HCT116 (cell line): Measurements from ENCODE around the gene LOXL1. TPM values are rescaled to one million over a fixed set of nuclear protein-coding genes. Genes with fewer than 3 reads are reported as not detected.

Experiments
- ATAC-seq: fragments of 200-7000 bp; cut with Tn5 transposase; 2 replicates; pipeline ENCODE4 v1.9.1; 2020; ENCODE audit warnings: mild to moderate bottlenecking, moderate library complexity
- BruUV-seq: library from RNA; stranded (reverse); fragments of 400-500 nt; replicated peaks from 2 replicates; lab custom pipeline; 2021; lab: Mats Ljungman, UMichigan
- CTCF ChIA-PET: fragments of 300-600 bp; sonication (Branson Sonifier 250); formaldehyde crosslinking; loops from one replicate; lab custom pipeline; 2021; ENCODE audit warnings: antibody characterized with exemption; lab: Charles Lee
- POLR2A ChIA-PET: fragments of 300-600, 350-600 bp; sonication (Branson Sonifier 250); formaldehyde crosslinking; loops from one replicate; lab custom pipeline; 2021; ENCODE audit warnings: antibody characterized with exemption; lab: Charles Lee
- RAD21 ChIA-PET, 2 experiments: fragments of 300-600 bp; sonication (Branson Sonifier 250); formaldehyde crosslinking; loops; one replicate each; lab custom pipeline; 2023; ENCODE audit warnings: low total read pairs in 2 of 2; ENCODE audit not compliant: uncharacterized antibody in 2 of 2, unreplicated experiment in 2 of 2, low non-redundant PET in 1 of 2; lab: Charles Lee
- DNase-seq: peaks from one replicate; pipeline ENCODE4 v3.0.0-alpha.2; 2010; ENCODE audit warnings: low read depth, low spot score
- H2AFZ ChIP-seq: fragments of 200-600 bp; shearing (Covaris generic), sonication (generic); 2 replicates; pipeline ENCODE4 v1.6.1; 2017; ENCODE audit warnings: low read depth, mixed run types, mixed read lengths, antibody characterized with exemption, low read length; ENCODE audit not compliant: poor library complexity, severe bottlenecking
- H3K27ac ChIP-seq: 2 replicates; pipeline ENCODE4 v1.5.1; 2012; ENCODE audit warnings: low read depth, low read length
- H3K27me3 ChIP-seq: fragments of 200-600 bp; sonication (generic); 2 replicates; pipeline ENCODE4 v1.6.1; 2016; ENCODE audit warnings: mixed run types, low read length, mixed read lengths; ENCODE audit not compliant: insufficient read depth
- H3K36me3 ChIP-seq, 2 experiments: fragments of 200-500 bp in 1 of 2; fragments of 200-600 bp in 1 of 2; sonication (Bioruptor generic) in 1 of 2; sonication (generic) in 1 of 2; 2 replicates each; pipeline versions ENCODE4 v1.5.1 to v1.6.1; 2014 to 2016; ENCODE audit warnings: low read length in 2 of 2, inconsistent platforms in 1 of 2, mixed read lengths in 1 of 2, mixed run types in 1 of 2; ENCODE audit not compliant: insufficient read depth in 2 of 2, control insufficient read depth in 1 of 2
- H3K4me1 ChIP-seq, 2 experiments: fragments of 200-600 bp in 1 of 2; sonication (generic) in 1 of 2; 2 replicates each; pipeline versions ENCODE4 v1.5.1 to v1.6.1; 2012 to 2017; ENCODE audit warnings: low read length in 2 of 2, inconsistent platforms in 1 of 2, mild to moderate bottlenecking in 1 of 2, mixed read lengths in 1 of 2, mixed run types in 1 of 2, moderate library complexity in 1 of 2; ENCODE audit not compliant: insufficient read depth in 2 of 2, control insufficient read depth in 1 of 2
- H3K4me2 ChIP-seq: fragments of 200-600 bp; sonication (generic); 2 replicates; pipeline ENCODE4 v1.6.1; 2017; ENCODE audit warnings: mixed run types, low read length, mixed read lengths
- H3K4me3 ChIP-seq, 2 experiments: fragments of 200-600 bp in 1 of 2; sonication (generic) in 1 of 2; replicated peaks in 1 of 2; 2 replicates each; pipeline ENCODE4 v1.5.1; 2011 to 2016; ENCODE audit warnings: low read length in 2 of 2, control low read depth in 1 of 2, low read depth in 1 of 2, mild to moderate bottlenecking in 1 of 2, mixed read lengths in 1 of 2, mixed run types in 1 of 2
- H3K79me2 ChIP-seq: fragments of 200-600 bp; sonication (generic); 2 replicates; pipeline ENCODE4 v1.6.1; 2017; ENCODE audit warnings: mild to moderate bottlenecking, mixed run types, low read length, moderate library complexity, mixed read lengths; ENCODE audit not compliant: insufficient read depth
- H3K9ac ChIP-seq: fragments of 200-600 bp; sonication (generic); 2 replicates; pipeline ENCODE4 v1.6.1; 2016; ENCODE audit warnings: low read length, mixed read lengths
- H3K9me2 ChIP-seq: fragments of 200-600 bp; sonication (generic), shearing (Covaris generic); 2 replicates; pipeline ENCODE4 v1.6.1; 2017; ENCODE audit warnings: mixed run types, mild to moderate bottlenecking, moderate library complexity; ENCODE audit not compliant: insufficient read depth
- H3K9me3 ChIP-seq, 2 experiments: fragments of 200-500 bp in 1 of 2; fragments of 200-600 bp in 1 of 2; sonication (Bioruptor generic) in 1 of 2; sonication (generic) in 1 of 2; 2 replicates each; pipeline ENCODE4 v1.6.1; 2014 to 2017; ENCODE audit warnings: low read length in 2 of 2, mixed read lengths in 2 of 2, inconsistent platforms in 1 of 2, low read depth in 1 of 2, mild to moderate bottlenecking in 1 of 2, mixed run types in 1 of 2, moderate library complexity in 1 of 2; ENCODE audit not compliant: control insufficient read depth in 1 of 2, insufficient read depth in 1 of 2
- H4K20me1 ChIP-seq: fragments of 200-600 bp; sonication (generic), shearing (Covaris generic); 2 replicates; pipeline ENCODE4 v1.6.1; 2017; ENCODE audit warnings: mixed run types, mild to moderate bottlenecking, moderate library complexity; ENCODE audit not compliant: insufficient read depth
- EZH2phosphoT487 ChIP-seq: fragments of 200-600 bp; IDR thresholded peaks from 2 replicates; pipeline ENCODE4 v1.6.1; 2018; ENCODE audit warnings: antibody characterized with exemption, borderline replicate concordance
- JUND ChIP-seq: IDR thresholded peaks from 2 replicates; pipeline ENCODE4 v1.6.1; 2012
- SP1 ChIP-seq: IDR thresholded peaks from 2 replicates; pipeline ENCODE4 v1.6.1; 2012; ENCODE audit warnings: low read depth
- TCF7L2 ChIP-seq: IDR thresholded peaks from 2 replicates; pipeline ENCODE4 v1.7.0; 2011; ENCODE audit warnings: borderline replicate concordance, inconsistent platforms; ENCODE audit not compliant: insufficient read depth, insufficient read length; ENCODE audit errors: extremely low read depth
- intact Hi-C: fragments of 100-400 bp; cut with micrococcal nuclease; formaldehyde crosslinking; loops from 2 replicates; pipeline ENCODE4 v1.10.0; 2022
- total RNA-seq: library from RNA; stranded (reverse); gene quantifications from one replicate; pipeline ENCODE4 v1.2.1, GENCODE V29; 2021; ENCODE audit not compliant: unreplicated experiment
- TF ChIP-seq, protein P1 (sequence below), 3 experiments: fragments of 200-600 bp in 1 of 3; sonication (generic) in 1 of 3; IDR thresholded peaks in 2 of 3; conservative IDR thresholded peaks in 1 of 3; 2 replicates each; pipeline ENCODE4 v1.5.1; 2012 to 2017; ENCODE audit warnings: low read depth in 2 of 3, low read length in 2 of 3, antibody characterized with exemption in 1 of 3, borderline replicate concordance in 1 of 3, control low read depth in 1 of 3, mild to moderate bottlenecking in 1 of 3, mixed read lengths in 1 of 3, mixed run types in 1 of 3, moderate library complexity in 1 of 3; ENCODE audit not compliant: insufficient read depth in 1 of 3

LOXL1 gene
- total RNA-seq, 1 experiment from 2014 or later = 14.9 TPM

DNA sequence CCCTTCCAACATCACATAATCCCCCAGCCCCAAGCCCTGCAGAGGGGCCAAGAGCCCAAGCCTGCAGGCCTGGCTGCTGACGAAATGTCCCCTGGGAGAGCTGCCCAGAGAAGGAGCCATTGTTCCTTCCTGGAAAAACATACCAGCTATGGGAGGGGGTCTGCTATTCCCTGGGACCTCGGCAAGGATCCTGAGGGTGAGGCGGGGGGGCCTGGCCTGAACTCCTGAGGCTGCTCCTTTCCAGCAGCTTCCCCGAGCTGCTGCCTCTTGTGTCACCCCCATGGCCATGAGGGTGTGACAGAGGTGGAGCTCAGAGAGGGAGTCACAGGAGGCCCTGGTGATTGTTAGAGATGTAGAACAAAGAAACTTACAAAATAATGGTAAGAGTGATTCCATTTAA is 12.9 kb downstream of the LOXL1 start:
- no peaks in the 10 kb centered on the region for H3K9me2 ChIP-seq
- no peak for ATAC-seq
- ChIA-PET POLR2A (no interaction called here), RAD21 (no interaction called here), CTCF (interaction anchor here (1.6 kb wide), 1 partner anchor 12 kb away, joined by 7 read pairs; no protein-coding TSS in a partner anchor)
- no peak overlapping the region for H3K27ac ChIP-seq
- H3K9ac ChIP-seq = no peak overlapping the region
- TF ChIP-seq EZH2phosphoT487 (no peak), SP1 (no peak), TCF7L2 (no peak), JUND (no peak)
- TF ChIP-seq, protein P1, sequence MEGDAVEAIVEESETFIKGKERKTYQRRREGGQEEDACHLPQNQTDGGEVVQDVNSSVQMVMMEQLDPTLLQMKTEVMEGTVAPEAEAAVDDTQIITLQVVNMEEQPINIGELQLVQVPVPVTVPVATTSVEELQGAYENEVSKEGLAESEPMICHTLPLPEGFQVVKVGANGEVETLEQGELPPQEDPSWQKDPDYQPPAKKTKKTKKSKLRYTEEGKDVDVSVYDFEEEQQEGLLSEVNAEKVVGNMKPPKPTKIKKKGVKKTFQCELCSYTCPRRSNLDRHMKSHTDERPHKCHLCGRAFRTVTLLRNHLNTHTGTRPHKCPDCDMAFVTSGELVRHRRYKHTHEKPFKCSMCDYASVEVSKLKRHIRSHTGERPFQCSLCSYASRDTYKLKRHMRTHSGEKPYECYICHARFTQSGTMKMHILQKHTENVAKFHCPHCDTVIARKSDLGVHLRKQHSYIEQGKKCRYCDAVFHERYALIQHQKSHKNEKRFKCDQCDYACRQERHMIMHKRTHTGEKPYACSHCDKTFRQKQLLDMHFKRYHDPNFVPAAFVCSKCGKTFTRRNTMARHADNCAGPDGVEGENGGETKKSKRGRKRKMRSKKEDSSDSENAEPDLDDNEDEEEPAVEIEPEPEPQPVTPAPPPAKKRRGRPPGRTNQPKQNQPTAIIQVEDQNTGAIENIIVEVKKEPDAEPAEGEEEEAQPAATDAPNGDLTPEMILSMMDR (IDR thresholded peaks at IDR 0.05 in 2 of 3, conservative IDR thresholded peaks at IDR 0.05 in 1 of 3; ENCODE audit: borderline replicate concordance in 1 of 3, insufficient read depth in 1 of 3, low read depth in 2 of 3, low read length in 2 of 3) = no peak
- H3K9me3 ChIP-seq = no peaks in the 10 kb centered on the region
- BruUV-seq = no TSS peak
- no peaks in the 10 kb centered on the region for H4K20me1 ChIP-seq
- H3K4me2 ChIP-seq = no peak overlapping the region
- H3K4me3 ChIP-seq = no peak overlapping the region
- no peak overlapping the region for H2AFZ ChIP-seq
- H3K79me2 ChIP-seq = no peaks in the 10 kb centered on the region
- intact Hi-C loops = no loop called here
- no peaks in the 10 kb centered on the region for H3K36me3 ChIP-seq
- no peaks in the 10 kb centered on the region for H3K27me3 ChIP-seq
- DNase-seq = no peak
- peaks cover 0 to 18% of the 10 kb centered on the region in 2 experiments; a peak in 2 of 4 replicates for H3K4me1 ChIP-seq
